Muscle layer of colon (tissue), 2 donors: ENCODE results near the gene FNDC3B.

Experiments used
- H3K27ac ChIP-seq: one replicate; pipeline ENCODE4 v1.7.0; 2013; ENCODE audit warnings: low read depth, mild to moderate bottlenecking, low read length, moderate library complexity
- H3K27me3 ChIP-seq, 2 donors: one replicate each; pipeline ENCODE4 v1.7.0; 2013; ENCODE audit warnings: low read length in 2 of 2, mild to moderate bottlenecking in 2 of 2; ENCODE audit not compliant: insufficient read depth in 2 of 2, control insufficient read depth in 1 of 2
- H3K36me3 ChIP-seq: one replicate; pipeline ENCODE4 v1.7.0; 2013; ENCODE audit warnings: mild to moderate bottlenecking, low read length; ENCODE audit not compliant: insufficient read depth
- H3K4me1 ChIP-seq: one replicate; pipeline ENCODE4 v1.7.0; 2013; ENCODE audit warnings: mild to moderate bottlenecking, low read length; ENCODE audit not compliant: insufficient read depth
- H3K4me3 ChIP-seq, 2 donors: one replicate each; pipeline ENCODE4 v1.7.0; 2013; ENCODE audit warnings: low read length in 2 of 2, low read depth in 1 of 2, mild to moderate bottlenecking in 1 of 2, moderate library complexity in 1 of 2
- H3K9ac ChIP-seq: one replicate; pipeline ENCODE4 v1.7.0; 2013; ENCODE audit warnings: low read length
- H3K9me3 ChIP-seq: one replicate; pipeline ENCODE4 v1.7.0; 2013; ENCODE audit warnings: mild to moderate bottlenecking, low read length
- donor health status: abdominal sarcoma.
- donor health status: Adenocarcinoma of cecum.

FNDC3B gene

DNA sequence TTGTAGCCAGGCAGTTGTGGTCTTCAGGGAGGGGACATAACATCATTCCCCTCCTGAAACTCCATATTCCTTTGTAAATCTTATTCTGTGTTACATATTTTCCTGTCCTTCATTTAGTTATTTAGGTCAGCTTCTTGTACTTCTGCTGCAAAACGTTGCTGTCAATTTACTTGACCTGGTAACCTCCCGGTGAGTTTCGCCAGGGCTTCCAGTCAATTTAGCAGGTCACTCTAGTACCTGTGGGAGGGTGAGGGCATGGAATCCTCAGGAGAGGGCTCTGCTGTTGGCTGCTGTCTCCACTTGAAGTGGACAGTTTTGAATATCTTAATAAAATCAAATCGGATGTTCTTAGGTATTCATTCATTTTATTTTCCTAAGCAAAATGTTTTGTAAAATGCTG, 29.6 kb downstream of the FNDC3B start:
- Histone ChIP-seq H3K36me3 (no peaks in the 10 kb centered on the region), H3K4me3 (no peak overlapping the region), H3K27ac (no peak overlapping the region), H3K9me3 (no peaks in the 10 kb centered on the region), H3K27me3 (no peaks in the 10 kb centered on the region), H3K4me1 (peaks cover 42% of the 10 kb centered on the region), H3K9ac (no peak overlapping the region)

DNA sequence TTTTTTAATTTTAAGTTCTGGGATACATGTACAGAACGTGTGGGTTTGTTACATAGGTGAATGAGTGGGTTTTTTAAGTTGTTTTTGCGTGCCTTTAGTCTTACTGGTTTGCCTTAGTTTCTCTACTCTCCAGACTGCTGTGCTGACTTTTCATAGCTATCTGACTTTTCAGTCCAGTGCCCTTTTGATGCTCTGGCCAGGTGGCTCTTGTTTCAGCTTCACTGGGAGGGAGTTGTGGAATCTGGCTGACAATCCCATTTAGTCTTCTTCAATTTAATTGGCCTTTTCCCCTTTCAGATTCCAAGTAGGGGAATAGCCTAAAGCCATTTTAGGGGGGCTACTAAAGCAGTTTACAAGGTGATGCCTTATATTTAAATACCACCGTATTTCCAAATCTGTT, 30.1 kb downstream of the FNDC3B start:
- no peak overlapping the region for H3K27ac ChIP-seq
- H3K4me1 ChIP-seq: peaks cover 43% of the 10 kb centered on the region
- no peaks in the 10 kb centered on the region for H3K27me3 ChIP-seq
- no peak overlapping the region for H3K9ac ChIP-seq
- H3K36me3 ChIP-seq: no peaks in the 10 kb centered on the region
- no peak overlapping the region for H3K4me3 ChIP-seq
- no peaks in the 10 kb centered on the region for H3K9me3 ChIP-seq

DNA sequence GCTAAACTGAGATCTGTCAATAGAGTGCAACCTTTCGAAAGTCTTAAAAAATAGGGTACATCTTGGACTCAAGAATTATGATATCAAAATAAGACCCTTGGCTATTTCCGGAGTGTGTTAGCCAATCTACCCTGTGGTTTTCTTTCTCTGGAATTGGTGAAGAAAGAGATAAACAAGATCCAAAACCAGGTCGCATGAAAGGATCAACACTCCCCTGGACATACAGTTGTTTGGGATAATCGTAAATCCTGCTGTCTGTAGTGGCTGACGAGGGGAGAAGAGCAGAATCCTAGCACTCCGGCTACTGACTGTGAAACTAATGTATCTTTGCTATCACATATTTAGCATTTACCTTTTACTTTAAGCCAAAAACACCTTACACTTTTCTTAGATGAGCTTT, 30.9 kb downstream of the FNDC3B start:
- Histone ChIP-seq H3K9me3 (no peaks in the 10 kb centered on the region), H3K27me3 (no peaks in the 10 kb centered on the region), H3K27ac (no peak overlapping the region), H3K36me3 (no peaks in the 10 kb centered on the region), H3K4me1 (peaks cover 36% of the 10 kb centered on the region), H3K9ac (no peak overlapping the region), H3K4me3 (no peak overlapping the region)

DNA sequence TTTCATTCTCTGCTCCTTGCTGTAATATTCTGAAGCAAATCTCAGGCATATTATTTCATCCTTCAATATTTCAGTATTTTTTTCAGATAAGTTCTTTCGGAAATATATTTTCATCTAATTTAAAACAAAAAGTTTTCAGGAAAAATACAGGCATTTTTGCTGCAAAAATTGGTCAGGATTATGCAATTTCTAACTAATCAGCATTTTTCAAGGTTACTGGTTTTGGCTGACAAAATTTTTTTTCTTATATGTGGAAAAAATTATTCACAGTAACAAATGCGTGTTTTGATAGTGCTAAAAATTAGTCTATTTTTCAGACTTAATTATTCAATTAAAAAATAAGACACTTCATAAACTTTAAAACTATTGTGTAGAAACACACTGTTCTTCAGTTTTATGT, 31.4 kb downstream of the FNDC3B start:
- Histone ChIP-seq H3K36me3 (no peaks in the 10 kb centered on the region), H3K4me3 (no peak overlapping the region), H3K27ac (no peak overlapping the region), H3K27me3 (no peaks in the 10 kb centered on the region), H3K4me1 (peaks cover 30% of the 10 kb centered on the region), H3K9ac (no peak overlapping the region), H3K9me3 (no peaks in the 10 kb centered on the region)

DNA sequence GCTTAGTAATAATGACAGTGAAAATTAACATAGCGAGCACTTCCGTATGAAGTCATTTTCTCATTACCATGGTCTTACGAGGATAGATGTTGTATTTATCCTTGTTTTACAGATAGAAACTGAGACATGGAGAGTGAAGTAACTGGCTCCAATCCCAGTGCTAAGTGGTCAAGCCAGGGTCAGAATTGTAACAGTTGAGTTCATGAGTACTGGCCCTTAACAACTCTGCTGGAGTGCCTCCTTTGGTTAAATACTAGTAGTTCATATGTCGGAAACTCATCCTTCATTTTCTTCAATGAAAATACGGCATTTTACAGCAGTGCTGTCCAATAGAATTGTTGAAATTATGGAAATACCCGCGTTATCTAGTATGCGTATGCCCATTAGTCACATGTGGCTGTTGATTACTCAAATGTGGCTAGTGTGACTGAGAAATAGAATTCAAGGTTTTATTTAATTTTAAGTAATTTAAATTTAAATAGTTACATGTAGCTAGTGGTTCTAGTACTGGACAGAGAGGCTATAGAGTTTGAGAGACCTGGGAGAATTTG, 32.5 kb downstream of the FNDC3B start:
- no peaks in the 10 kb centered on the region for H3K9me3 ChIP-seq
- no peaks in the 10 kb centered on the region for H3K36me3 ChIP-seq
- no peak overlapping the region for H3K27ac ChIP-seq
- H3K27me3 ChIP-seq: no peaks in the 10 kb centered on the region
- no peak overlapping the region for H3K4me3 ChIP-seq
- H3K9ac ChIP-seq: no peak overlapping the region
- peaks cover 21% of the 10 kb centered on the region for H3K4me1 ChIP-seq

DNA sequence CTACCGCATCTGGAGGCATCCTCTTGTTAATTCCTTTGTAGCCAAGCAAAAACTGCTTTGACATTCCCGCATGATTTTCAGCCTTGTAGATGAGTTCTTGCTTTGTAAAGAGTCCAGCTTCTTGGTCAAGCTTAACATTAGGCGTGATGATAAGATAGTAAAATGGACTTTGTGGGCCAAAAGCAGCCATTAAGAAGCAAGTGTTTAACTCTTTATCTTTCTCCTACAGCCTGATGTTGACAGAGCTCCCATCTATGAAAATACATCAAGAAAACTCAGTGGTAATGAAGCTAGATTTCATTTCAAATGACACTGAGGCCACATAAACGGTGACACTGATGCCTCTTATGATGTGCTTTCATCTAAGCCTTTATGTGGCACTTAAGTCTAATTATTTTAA, 33.2 kb downstream of the FNDC3B start:
- H3K27ac ChIP-seq: no peak overlapping the region
- H3K9me3 ChIP-seq: no peaks in the 10 kb centered on the region
- no peak overlapping the region for H3K9ac ChIP-seq
- H3K4me3 ChIP-seq: no peak overlapping the region
- H3K4me1 ChIP-seq: peaks cover 16% of the 10 kb centered on the region
- no peaks in the 10 kb centered on the region for H3K36me3 ChIP-seq
- H3K27me3 ChIP-seq: no peaks in the 10 kb centered on the region

DNA sequence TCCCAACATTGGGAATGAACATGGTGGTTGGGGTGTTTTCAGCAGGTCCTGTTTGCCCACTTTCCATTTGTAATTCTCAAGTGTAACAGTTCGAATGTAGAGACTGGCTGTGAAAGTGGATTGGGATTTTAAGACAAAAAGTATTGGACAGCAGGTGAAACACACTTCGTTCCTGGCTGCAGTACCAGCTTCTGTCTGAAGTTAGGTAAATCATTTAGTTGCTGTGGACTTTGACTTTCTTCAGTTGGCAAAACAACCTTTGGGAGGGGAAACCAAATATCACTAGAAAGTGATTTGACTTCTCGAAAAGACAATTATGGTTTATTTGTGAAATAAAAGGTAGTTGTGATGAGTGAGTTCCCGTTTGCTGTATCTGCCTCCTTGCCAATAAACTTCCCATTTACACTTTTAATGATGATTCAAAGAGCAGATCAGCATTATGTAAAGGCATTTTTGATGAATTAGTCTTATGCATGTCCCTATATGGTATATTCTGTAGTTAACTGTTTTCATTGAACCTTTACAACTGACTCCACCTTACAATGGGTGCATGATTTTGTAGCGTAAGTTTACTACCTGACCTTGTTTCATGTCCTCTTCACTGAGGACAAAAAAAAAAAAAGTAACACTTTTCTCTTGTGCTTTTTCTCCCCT, 34.0 kb downstream of the FNDC3B start:
- Histone ChIP-seq H3K36me3 (no peaks in the 10 kb centered on the region), H3K9ac (no peak overlapping the region), H3K9me3 (no peaks in the 10 kb centered on the region), H3K4me3 (no peak overlapping the region), H3K27me3 (no peaks in the 10 kb centered on the region), H3K4me1 (peaks cover 16% of the 10 kb centered on the region), H3K27ac (no peak overlapping the region)

DNA sequence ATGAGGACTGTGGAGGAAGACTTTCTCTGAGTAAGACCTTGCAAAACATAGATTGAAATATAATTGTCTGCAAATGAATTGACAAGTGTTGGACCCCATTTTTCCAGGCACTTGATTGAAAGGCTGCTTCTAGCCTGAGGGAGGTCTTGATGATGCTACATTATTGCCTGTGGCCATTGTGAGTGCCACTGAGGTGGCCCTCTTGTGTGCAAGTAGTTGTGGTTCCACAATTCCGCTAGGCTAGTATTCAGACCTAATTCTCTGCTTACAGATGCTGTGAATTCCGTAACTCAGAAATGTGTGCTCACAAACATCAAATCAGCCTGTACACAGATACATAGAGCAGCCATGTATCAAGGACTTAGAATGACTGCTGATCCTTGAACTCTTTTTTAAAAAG, 34.7 kb downstream of the FNDC3B start:
- Histone ChIP-seq H3K27ac (no peak overlapping the region), H3K9me3 (no peaks in the 10 kb centered on the region), H3K9ac (no peak overlapping the region), H3K36me3 (no peaks in the 10 kb centered on the region), H3K27me3 (no peaks in the 10 kb centered on the region), H3K4me1 (peaks cover 16% of the 10 kb centered on the region), H3K4me3 (no peak overlapping the region)

DNA sequence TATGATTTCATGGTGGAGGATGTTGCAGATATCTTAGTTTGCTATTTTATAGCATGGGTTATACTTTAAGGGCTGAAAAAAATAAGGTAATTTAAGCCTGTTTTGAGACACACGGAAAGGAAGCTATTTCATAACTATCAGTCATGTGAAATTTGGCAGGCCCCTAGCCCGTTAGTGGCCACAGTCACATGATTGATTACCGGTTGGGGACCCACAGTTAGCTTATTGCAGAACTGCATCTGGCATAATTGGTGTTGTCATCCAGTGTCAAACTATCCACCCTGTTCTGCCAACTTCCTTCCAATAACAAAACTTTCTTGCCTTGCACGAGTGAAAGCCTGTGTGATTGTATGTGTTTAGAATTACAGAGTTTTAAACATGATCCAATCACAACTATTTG, 35.2 kb downstream of the FNDC3B start:
- no peak overlapping the region for H3K4me3 ChIP-seq
- H3K4me1 ChIP-seq: peaks cover 16% of the 10 kb centered on the region
- H3K9ac ChIP-seq: no peak overlapping the region
- no peak overlapping the region for H3K27ac ChIP-seq
- no peaks in the 10 kb centered on the region for H3K9me3 ChIP-seq
- no peaks in the 10 kb centered on the region for H3K27me3 ChIP-seq
- no peaks in the 10 kb centered on the region for H3K36me3 ChIP-seq

DNA sequence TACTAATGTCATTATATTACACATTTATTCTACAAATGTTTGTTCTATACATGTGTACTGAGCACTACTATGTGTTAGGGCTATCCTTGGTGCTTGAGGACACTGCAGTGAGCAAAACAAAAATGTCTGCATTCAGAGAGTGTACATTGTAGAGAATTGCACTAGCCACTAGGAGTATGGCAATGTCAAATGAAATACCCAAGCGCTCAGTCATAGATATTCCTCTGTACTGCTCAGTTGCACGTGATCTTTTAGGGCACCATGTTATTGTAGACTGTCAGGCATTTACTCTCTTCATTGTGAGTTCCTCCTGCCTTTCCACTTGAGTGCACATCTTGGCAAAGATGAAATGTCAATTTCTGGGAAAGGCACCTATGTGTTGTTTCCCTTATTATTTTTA, 36.8 kb downstream of the FNDC3B start:
- Histone ChIP-seq H3K4me3 (no peak overlapping the region), H3K36me3 (no peaks in the 10 kb centered on the region), H3K27ac (no peak overlapping the region), H3K9ac (no peak overlapping the region), H3K9me3 (no peaks in the 10 kb centered on the region), H3K4me1 (peaks cover 16% of the 10 kb centered on the region), H3K27me3 (no peaks in the 10 kb centered on the region)

DNA sequence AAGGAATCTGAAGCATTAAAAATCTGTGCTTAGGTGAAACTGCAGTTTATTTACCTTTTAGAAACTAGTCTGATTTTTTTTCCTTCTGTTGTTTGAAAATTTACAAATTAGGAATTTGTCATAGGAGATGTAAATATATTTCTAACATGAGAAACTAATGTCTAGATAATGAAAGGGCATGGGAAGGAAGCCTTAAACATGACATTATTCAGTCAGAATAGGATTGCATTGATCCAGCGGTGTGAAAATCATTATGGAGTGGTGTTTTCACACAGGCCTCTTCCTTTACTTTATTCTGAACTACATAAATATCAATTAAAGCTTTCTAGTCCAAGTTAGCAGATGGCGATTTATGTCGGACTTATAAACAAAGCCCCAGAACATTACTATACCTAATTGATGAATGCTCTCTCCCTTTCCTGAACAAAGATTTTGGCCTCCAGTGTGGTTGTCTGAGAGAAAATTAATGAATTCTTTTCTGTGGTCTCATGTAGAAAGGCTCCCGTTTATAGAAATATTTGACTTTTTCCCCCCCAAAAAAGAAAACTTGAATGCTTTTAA, 37.9 kb downstream of the FNDC3B start:
- Histone ChIP-seq H3K27me3 (no peaks in the 10 kb centered on the region), H3K27ac (no peak overlapping the region), H3K9ac (no peak overlapping the region), H3K9me3 (no peaks in the 10 kb centered on the region), H3K36me3 (no peaks in the 10 kb centered on the region), H3K4me1 (peaks cover 16% of the 10 kb centered on the region), H3K4me3 (no peak overlapping the region)

DNA sequence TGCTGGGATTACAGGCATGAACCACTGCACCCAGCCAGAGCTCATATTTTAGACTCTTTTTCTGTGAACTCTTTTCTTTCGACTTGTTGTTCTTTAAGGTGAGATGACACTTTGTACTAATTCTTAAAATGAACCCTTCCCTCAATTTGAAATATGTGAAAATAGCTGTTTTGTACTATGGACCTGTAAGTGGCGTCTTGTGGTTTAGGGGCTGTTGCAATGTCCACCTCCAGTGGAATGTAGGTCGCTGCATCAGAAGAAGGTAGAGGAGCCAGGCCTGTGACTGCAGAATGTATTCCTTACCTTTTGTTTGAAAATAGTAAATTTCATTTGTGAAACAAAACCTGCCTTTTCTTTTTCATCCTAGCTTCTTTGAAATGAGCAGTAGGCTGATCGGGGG, 38.9 kb downstream of the FNDC3B start:
- no peaks in the 10 kb centered on the region for H3K9me3 ChIP-seq
- H3K27ac ChIP-seq: no peak overlapping the region
- H3K9ac ChIP-seq: no peak overlapping the region
- H3K4me1 ChIP-seq: peaks cover 15% of the 10 kb centered on the region
- H3K27me3 ChIP-seq: no peaks in the 10 kb centered on the region
- H3K4me3 ChIP-seq: no peak overlapping the region
- H3K36me3 ChIP-seq: no peaks in the 10 kb centered on the region
